Measurements from ENCODE around the gene PRKAR1A. TPM values are rescaled to one million over a fixed set of nuclear protein-coding genes. Genes with fewer than 3 reads are reported as not detected.

Gene PRKAR1A
- total RNA-seq, 1 experiment from 2014 or later, result 174 TPM

DNA sequence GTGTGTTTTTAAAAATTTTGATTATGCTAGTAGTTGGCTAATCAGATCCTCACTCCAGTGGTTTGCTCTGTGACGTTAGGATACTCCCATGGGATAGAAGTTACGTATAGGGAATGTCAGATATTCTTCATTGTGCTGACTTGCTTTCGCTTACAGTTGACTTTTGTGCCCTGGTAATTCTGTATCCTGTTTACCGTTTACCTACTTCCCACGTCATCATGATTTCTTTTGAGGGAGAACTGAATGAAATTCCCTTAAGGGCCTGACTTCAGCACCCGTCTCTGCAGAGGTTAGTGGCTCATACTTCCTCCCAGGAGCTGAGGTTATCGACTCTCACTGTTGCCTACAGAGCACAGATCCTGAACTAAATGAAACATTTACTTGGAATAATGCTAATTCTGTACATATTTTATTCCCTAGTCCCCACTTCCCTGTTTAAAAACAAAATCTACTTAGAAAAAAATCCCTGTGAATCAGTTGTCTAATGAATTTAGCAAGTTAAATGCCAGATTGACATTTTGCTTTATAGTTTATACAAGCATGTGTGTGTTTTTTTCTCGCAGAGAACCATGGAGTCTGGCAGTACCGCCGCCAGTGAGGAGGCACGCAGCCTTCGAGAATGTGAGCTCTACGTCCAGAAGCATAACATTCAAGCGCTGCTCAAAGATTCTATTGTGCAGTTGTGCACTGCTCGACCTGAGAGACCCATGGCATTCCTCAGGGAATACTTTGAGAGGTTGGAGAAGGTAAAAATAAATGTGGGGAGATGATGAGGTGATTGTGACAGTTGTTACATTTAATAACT lies 2.8 kb downstream of the PRKAR1A start:
- no peak for DNase-seq (ENCODE audit: low read depth, low spot score)
- Histone ChIP-seq H3K27ac (ENCODE audit: low read length) (no peak overlapping the region), H3K4me3 (ENCODE audit: low read depth in 2 of 2, low read length in 2 of 2) (peak overlapping the region; percentile 4 to 97; a peak in 1 of 4 replicates), H3K27me3 (ENCODE audit: control insufficient read depth, insufficient read depth, low read length) (no peaks in the 10 kb centered on the region), H3K36me3 (ENCODE audit: control insufficient read depth, insufficient read depth, low read length) (peaks cover 33% of the 10 kb centered on the region), H3K4me1 (ENCODE audit: control insufficient read depth, insufficient read depth, low read length) (peaks cover 7% of the 10 kb centered on the region; the same call in 1 of the 2 replicates), H3K9me3 (ENCODE audit: control insufficient read depth, insufficient read depth, low read depth, low read length) (no peaks in the 10 kb centered on the region)
- in situ Hi-C loops (cut with HindIII; ENCODE audit: low pct_unique_long_range_greater_than_20kb, low sequenced_read_pairs), result no loop called here
- no peak for ATAC-seq
- ChIA-PET CTCF (no interaction called here), POLR2A (interaction anchor here (0.6 kb wide), 1 partner anchor 64 kb away, joined by 8 read pairs; no protein-coding TSS in a partner anchor)
- TF ChIP-seq REST (IDR thresholded peaks at IDR 0.05; ENCODE audit: insufficient read depth in 1 of 2, low read depth in 2 of 2, low read length in 1 of 2) (no peak), SIN3A (IDR thresholded peaks at IDR 0.05; ENCODE audit: borderline replicate concordance, insufficient read depth, low read depth, low read length) (no peak), POLR2AphosphoS5 (IDR thresholded peaks at IDR 0.05; ENCODE audit: low read depth, low read length) (no peak), TCF7L2 (IDR thresholded peaks at IDR 0.05; ENCODE audit: low read depth, low read length) (no peak)
- TF ChIP-seq, protein P1, sequence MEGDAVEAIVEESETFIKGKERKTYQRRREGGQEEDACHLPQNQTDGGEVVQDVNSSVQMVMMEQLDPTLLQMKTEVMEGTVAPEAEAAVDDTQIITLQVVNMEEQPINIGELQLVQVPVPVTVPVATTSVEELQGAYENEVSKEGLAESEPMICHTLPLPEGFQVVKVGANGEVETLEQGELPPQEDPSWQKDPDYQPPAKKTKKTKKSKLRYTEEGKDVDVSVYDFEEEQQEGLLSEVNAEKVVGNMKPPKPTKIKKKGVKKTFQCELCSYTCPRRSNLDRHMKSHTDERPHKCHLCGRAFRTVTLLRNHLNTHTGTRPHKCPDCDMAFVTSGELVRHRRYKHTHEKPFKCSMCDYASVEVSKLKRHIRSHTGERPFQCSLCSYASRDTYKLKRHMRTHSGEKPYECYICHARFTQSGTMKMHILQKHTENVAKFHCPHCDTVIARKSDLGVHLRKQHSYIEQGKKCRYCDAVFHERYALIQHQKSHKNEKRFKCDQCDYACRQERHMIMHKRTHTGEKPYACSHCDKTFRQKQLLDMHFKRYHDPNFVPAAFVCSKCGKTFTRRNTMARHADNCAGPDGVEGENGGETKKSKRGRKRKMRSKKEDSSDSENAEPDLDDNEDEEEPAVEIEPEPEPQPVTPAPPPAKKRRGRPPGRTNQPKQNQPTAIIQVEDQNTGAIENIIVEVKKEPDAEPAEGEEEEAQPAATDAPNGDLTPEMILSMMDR (IDR thresholded peaks at IDR 0.05), result no peak
- no TSS peak for BruUV-seq (replicated peaks)
- intact Hi-C loops (cut with micrococcal nuclease; ENCODE audit: unreplicated experiment), result no loop called here

GRCh38 chr17:68516732-68517131 lies 4.5 kb downstream of the PRKAR1A start:
- POLR2A ChIA-PET, result no interaction called here
- BruUV-seq (replicated peaks), result no TSS peak

More at GRCh38 chr17:68516732-68517131, 4.5 kb downstream of the PRKAR1A start:
- CTCF ChIA-PET, result no interaction called here
- Histone ChIP-seq H3K9me3 (ENCODE audit: control insufficient read depth, insufficient read depth, low read depth, low read length) (no peaks in the 10 kb centered on the region), H3K27ac (ENCODE audit: low read length) (no peak overlapping the region), H3K4me3 (ENCODE audit: low read depth in 2 of 2, low read length in 2 of 2) (no peak overlapping the region), H3K36me3 (ENCODE audit: control insufficient read depth, insufficient read depth, low read length) (peaks cover 36% of the 10 kb centered on the region), H3K27me3 (ENCODE audit: control insufficient read depth, insufficient read depth, low read length) (no peaks in the 10 kb centered on the region), H3K4me1 (ENCODE audit: control insufficient read depth, insufficient read depth, low read length) (peaks cover 7% of the 10 kb centered on the region; the same call in 1 of the 2 replicates)
- TF ChIP-seq REST (IDR thresholded peaks at IDR 0.05; ENCODE audit: insufficient read depth in 1 of 2, low read depth in 2 of 2, low read length in 1 of 2) (no peak), SIN3A (IDR thresholded peaks at IDR 0.05; ENCODE audit: borderline replicate concordance, insufficient read depth, low read depth, low read length) (no peak), POLR2AphosphoS5 (IDR thresholded peaks at IDR 0.05; ENCODE audit: low read depth, low read length) (no peak)
- TF ChIP-seq, protein P1 (IDR thresholded peaks at IDR 0.05), result no peak
- DNase-seq (ENCODE audit: low read depth, low spot score), result no peak
- intact Hi-C loops (cut with micrococcal nuclease; ENCODE audit: unreplicated experiment), result no loop called here
- in situ Hi-C loops (cut with HindIII; ENCODE audit: low pct_unique_long_range_greater_than_20kb, low sequenced_read_pairs), result no loop called here
- no peak for ATAC-seq
